Measurements from ENCODE around the gene DHCR7. TPM values are rescaled to one million over a fixed set of nuclear protein-coding genes. Genes with fewer than 3 reads are reported as not detected.

Gene DHCR7
- total RNA-seq, 6 experiments from 2014 or later, result 44.6 to 55.9 (median 48.9) TPM

- no peaks in the 10 kb centered on the region for H3K9me3 Mint-ChIP-seq
These were observed 8.0 kb downstream of the DHCR7 start for GRCh38 chr11:71440021-71440755.

GRCh38 chr11:71438650-71439049 lies 9.5 kb downstream of the DHCR7 start:
- H3K4me3 Mint-ChIP-seq, result no peak overlapping the region

More at GRCh38 chr11:71440021-71440755, 8.0 kb downstream of the DHCR7 start:
- peaks cover 9% of the 10 kb centered on the region for H3K36me3 Mint-ChIP-seq (ENCODE audit: low read depth)
- H3K27ac Mint-ChIP-seq, result no peak overlapping the region
- H3K4me3 Mint-ChIP-seq, result no peak overlapping the region
- no peak for DNase-seq
- H3K4me1 Mint-ChIP-seq (ENCODE audit: low read depth), result no peaks in the 10 kb centered on the region
- H3K27me3 Mint-ChIP-seq (ENCODE audit: insufficient read depth), result 0 out of 2 replicates have a peak, but pooled peaks cover 2% of the 10 kb centered on the region
- TF ChIP-seq CTCF (IDR thresholded peaks at IDR 0.05), result no peak

GRCh38 chr11:71437879-71438278 lies 10.3 kb downstream of the DHCR7 start:
- TF ChIP-seq CTCF (IDR thresholded peaks at IDR 0.05), result no peak
- H3K4me1 Mint-ChIP-seq (ENCODE audit: low read depth), result no peaks in the 10 kb centered on the region
- no peak for DNase-seq
- 0 out of 2 replicates have a peak, but pooled peaks cover 2% of the 10 kb centered on the region for H3K27me3 Mint-ChIP-seq (ENCODE audit: insufficient read depth)
- no peaks in the 10 kb centered on the region for H3K9me3 Mint-ChIP-seq
- H3K4me3 Mint-ChIP-seq, result no peak overlapping the region
- peaks cover 9% of the 10 kb centered on the region; the same call in 1 of the 2 replicates for H3K36me3 Mint-ChIP-seq (ENCODE audit: low read depth)
- H3K27ac Mint-ChIP-seq, result no peak overlapping the region

More at GRCh38 chr11:71438650-71439049, 9.5 kb downstream of the DHCR7 start:
- Mint-ChIP-seq H3K27ac (no peak overlapping the region), H3K27me3 (ENCODE audit: insufficient read depth) (0 out of 2 replicates have a peak, but pooled peaks cover 2% of the 10 kb centered on the region), H3K36me3 (ENCODE audit: low read depth) (peaks cover 9% of the 10 kb centered on the region; the same call in 1 of the 2 replicates), H3K9me3 (no peaks in the 10 kb centered on the region), H3K4me1 (ENCODE audit: low read depth) (no peaks in the 10 kb centered on the region)
- DNase-seq, result no peak
- TF ChIP-seq CTCF (IDR thresholded peaks at IDR 0.05), result no peak

- no peak overlapping the region for H3K27ac Mint-ChIP-seq
- no peaks in the 10 kb centered on the region for H3K27me3 Mint-ChIP-seq (ENCODE audit: insufficient read depth)
- peaks cover 9% of the 10 kb centered on the region; the same call in 1 of the 2 replicates for H3K36me3 Mint-ChIP-seq (ENCODE audit: low read depth)
- no peak overlapping the region for H3K4me3 Mint-ChIP-seq
- no peaks in the 10 kb centered on the region for H3K4me1 Mint-ChIP-seq (ENCODE audit: low read depth)
- no peak for DNase-seq
- no peak for TF ChIP-seq CTCF (IDR thresholded peaks at IDR 0.05)
- no peaks in the 10 kb centered on the region for H3K9me3 Mint-ChIP-seq
These were observed 10.8 kb downstream of the DHCR7 start for GRCh38 chr11:71437399-71437798.

- no peak for TF ChIP-seq CTCF (IDR thresholded peaks at IDR 0.05)
- no peak overlapping the region for H3K27ac Mint-ChIP-seq
- DNase-seq, result no peak
- no peak overlapping the region for H3K4me3 Mint-ChIP-seq
- no peaks in the 10 kb centered on the region for H3K4me1 Mint-ChIP-seq (ENCODE audit: low read depth)
- H3K27me3 Mint-ChIP-seq (ENCODE audit: insufficient read depth), result no peaks in the 10 kb centered on the region
- no peaks in the 10 kb centered on the region for H3K9me3 Mint-ChIP-seq
- H3K36me3 Mint-ChIP-seq (ENCODE audit: low read depth), result peaks cover 9% of the 10 kb centered on the region; the same call in 1 of the 2 replicates
These were observed 11.3 kb downstream of the DHCR7 start for GRCh38 chr11:71436861-71437260.
